Lower lobe of right lung (tissue), 2 donors: ENCODE data around the gene UBAP2L. TPM values are rescaled to one million over a fixed set of nuclear protein-coding genes. Genes with fewer than 3 reads are reported as not detected.
"Not testable (repeated sequence)": the region's sequence is repeated elsewhere in the genome, so short reads cannot be mapped to it uniquely, and the experiment has no call there.

ENCODE experiments used
- ATAC-seq, 2 donors: fragments of 200-7000 bp; cut with Tn5 transposase; one replicate each; pipeline ENCODE4 v1.9.1; 2020 to 2022; ENCODE audit warnings: mild to moderate bottlenecking in 2 of 2, moderate library complexity in 2 of 2
- DNase-seq: peaks from one replicate; pipeline ENCODE4 v3.0.0-alpha.2; 2020
- H3K27ac ChIP-seq: fragments of 200-600 bp; one replicate; pipeline ENCODE4 v1.8.0; 2022
- H3K27me3 ChIP-seq: fragments of 200-600 bp; one replicate; pipeline ENCODE4 v1.8.0; 2022; ENCODE audit warnings: low read depth
- H3K36me3 ChIP-seq: fragments of 200-600 bp; one replicate; pipeline ENCODE4 v1.8.0; 2022; ENCODE audit warnings: mild to moderate bottlenecking
- H3K4me1 ChIP-seq: fragments of 200-600 bp; one replicate; pipeline ENCODE4 v1.8.0; 2022
- H3K4me3 ChIP-seq: fragments of 200-600 bp; one replicate; pipeline ENCODE4 v1.8.0; 2022; ENCODE audit warnings: mild to moderate bottlenecking
- H3K9me3 ChIP-seq: fragments of 200-600 bp; one replicate; pipeline ENCODE4 v1.8.0; 2022
- CTCF ChIP-seq: fragments of 200-600 bp; IDR thresholded peaks from one replicate; pipeline ENCODE4 v1.8.0; 2022; ENCODE audit warnings: antibody characterized with exemption, mild to moderate bottlenecking
- intact Hi-C: fragments of 100-400 bp; cut with DNase I; formaldehyde crosslinking; loops from one replicate; pipeline ENCODE4 v1.11.0; 2022
- microRNA-seq: library from miRNA; unstranded; fragments of <30 nt; microRNA quantifications from one replicate; pipeline ENCODE4 v1.2.0, GENCODE V29; 2020; ENCODE audit warnings: borderline number of aligned reads
- total RNA-seq: library from RNA; stranded (reverse); fragmentation: NEBNext Ultra II Directional; extraction: Animal tissue kit (Norgen Biotek cat#: 25700); gene quantifications from one replicate; pipeline ENCODE4 v1.2.1, GENCODE V29; 2021
- donor health status: DM: no; HTN: yes; CAD: no; lungs with severe emphysema.

UBAP2L gene
- total RNA-seq, 1 donor from 2014 or later: 142 TPM

GRCh38 chr1:154313066-154313356, 92.3 kb downstream of the UBAP2L start:
- intact Hi-C loops: no loop called here
- TF ChIP-seq CTCF: no peak
- no peak for ATAC-seq

GRCh38 chr1:154314226-154314625, 93.5 kb downstream of the UBAP2L start:
- H3K36me3 ChIP-seq, H3K27me3 ChIP-seq, intact Hi-C loops, ATAC-seq, H3K27ac ChIP-seq, H3K4me3 ChIP-seq, DNase-seq, H3K4me1 ChIP-seq: not testable (repeated sequence)
- peaks cover 12% of the 10 kb centered on the region for H3K9me3 ChIP-seq

More at GRCh38 chr1:154313066-154313356, 92.3 kb downstream of the UBAP2L start:
- Histone ChIP-seq H3K9me3 (peaks cover 12% of the 10 kb centered on the region), H3K36me3 (no peaks in the 10 kb centered on the region), H3K4me1 (no peaks in the 10 kb centered on the region), H3K4me3 (no peak overlapping the region), H3K27me3 (no peaks in the 10 kb centered on the region), H3K27ac (no peak overlapping the region)
- DNase-seq: no peak

- Histone ChIP-seq H3K4me1 (no peaks in the 10 kb centered on the region), H3K27me3 (no peaks in the 10 kb centered on the region), H3K4me3 (no peak overlapping the region), H3K9me3 (peaks cover 12% of the 10 kb centered on the region), H3K36me3 (no peaks in the 10 kb centered on the region), H3K27ac (no peak overlapping the region)
- no peak for TF ChIP-seq CTCF
- intact Hi-C loops: no loop called here
- ATAC-seq (no peak), DNase-seq (no peak)
Measured at GRCh38 chr1:154316704-154317103, 95.9 kb downstream of the UBAP2L start.

GRCh38 chr1:154318386-154318785, 97.6 kb downstream of the UBAP2L start:
- intact Hi-C loops: no loop called here
- Histone ChIP-seq H3K9me3 (peaks cover 12% of the 10 kb centered on the region), H3K27me3 (peaks cover 5% of the 10 kb centered on the region), H3K4me3 (no peak overlapping the region), H3K4me1 (no peaks in the 10 kb centered on the region), H3K27ac (no peak overlapping the region), H3K36me3 (no peaks in the 10 kb centered on the region)
- ATAC-seq (no peak), DNase-seq (no peak)
- TF ChIP-seq CTCF: no peak

Small RNA genes lying within 50 kb of the gene (microRNA-seq; reads per million reads assigned to microRNA genes)
- 23.6 reads per million, percentile 30 among the genes with 10 or more reads in this experiment for gene MIR190B

Other genes with a start within 250 kb of the UBAP2L start
- 121 TPM for gene JTB, start 243.3 kb upstream of the UBAP2L start, total RNA-seq
- 103 TPM for gene RAB13, start 234.6 kb upstream of the UBAP2L start, total RNA-seq
- 1,826 TPM for gene RPS27, start 230.2 kb upstream of the UBAP2L start, total RNA-seq
- 1.7 TPM for gene NUP210L, start 65.9 kb upstream of the UBAP2L start, total RNA-seq
- gene TPM3, start 28.9 kb upstream of the UBAP2L start, total RNA-seq: 334 TPM
- gene CFAP141, start 14.6 kb upstream of the UBAP2L start, total RNA-seq: 2.8 TPM
- 75.4 TPM for gene HAX1, start 51.7 kb downstream of the UBAP2L start, total RNA-seq
- 0.47 TPM for gene AQP10, start 100.1 kb downstream of the UBAP2L start, total RNA-seq
- 26.0 TPM for gene ATP8B2, start 104.6 kb downstream of the UBAP2L start, total RNA-seq
- 48.5 TPM for gene IL6R, start 184.4 kb downstream of the UBAP2L start, total RNA-seq